Ramos (cell line): Measurements from ENCODE around the gene HTT.

Source experiments
- in situ Hi-C: fragments of 300-500 bp; cut with MboI; formaldehyde crosslinking; loops from one replicate; pipeline ENCODE4 v1.14.3; 2022; ENCODE audit warnings: low sequenced_read_pairs; ENCODE audit not compliant: unreplicated experiment

Gene HTT

DNA sequence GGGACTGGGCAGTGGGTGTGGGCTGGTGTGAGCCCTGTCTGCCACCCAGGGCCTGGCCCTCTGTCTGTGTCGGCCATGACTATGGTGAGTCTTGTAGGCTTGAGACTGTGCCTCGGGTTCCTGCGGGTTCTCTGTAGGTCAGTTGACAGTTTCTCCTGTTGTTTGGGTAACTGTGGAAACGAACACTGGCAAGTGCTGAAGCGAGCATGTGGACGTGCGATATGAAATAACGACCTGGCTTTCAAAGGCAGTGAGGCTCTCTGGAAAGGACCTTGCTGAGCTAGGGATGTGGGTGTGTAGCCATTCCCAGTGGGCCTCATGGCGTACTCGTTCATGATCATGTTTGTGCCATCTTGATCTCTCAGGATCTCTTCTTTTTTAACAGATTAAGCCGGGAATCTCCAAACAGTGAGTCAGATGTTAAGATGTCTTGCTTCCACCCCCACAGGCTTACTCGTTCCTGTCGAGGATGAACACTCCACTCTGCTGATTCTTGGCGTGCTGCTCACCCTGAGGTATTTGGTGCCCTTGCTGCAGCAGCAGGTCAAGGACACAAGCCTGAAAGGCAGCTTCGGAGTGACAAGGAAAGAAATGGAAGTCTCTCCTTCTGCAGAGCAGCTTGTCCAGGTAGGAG lies 41.3 kb downstream of the HTT start:
- in situ Hi-C loops, result no loop called here

DNA sequence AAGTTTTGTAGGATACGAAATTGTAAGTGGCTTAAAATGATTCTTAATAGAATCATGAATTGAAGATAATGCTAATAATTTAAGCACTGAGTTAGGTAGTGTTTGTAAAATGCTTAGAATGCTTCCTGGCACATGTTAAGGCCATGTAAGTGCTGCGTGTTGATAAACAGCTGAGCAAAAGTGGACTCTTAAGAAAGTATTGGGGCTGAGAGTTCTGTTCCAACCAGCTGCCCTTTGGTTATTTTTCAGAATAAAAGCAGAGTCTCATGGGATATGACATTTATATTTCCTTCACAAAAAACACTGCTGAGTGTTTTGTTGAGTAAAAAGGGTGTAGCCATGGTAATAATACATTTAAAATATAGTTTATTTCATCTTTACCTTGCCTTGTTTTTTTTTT lies 42.5 kb downstream of the HTT start:
- in situ Hi-C loops, result no loop called here

DNA sequence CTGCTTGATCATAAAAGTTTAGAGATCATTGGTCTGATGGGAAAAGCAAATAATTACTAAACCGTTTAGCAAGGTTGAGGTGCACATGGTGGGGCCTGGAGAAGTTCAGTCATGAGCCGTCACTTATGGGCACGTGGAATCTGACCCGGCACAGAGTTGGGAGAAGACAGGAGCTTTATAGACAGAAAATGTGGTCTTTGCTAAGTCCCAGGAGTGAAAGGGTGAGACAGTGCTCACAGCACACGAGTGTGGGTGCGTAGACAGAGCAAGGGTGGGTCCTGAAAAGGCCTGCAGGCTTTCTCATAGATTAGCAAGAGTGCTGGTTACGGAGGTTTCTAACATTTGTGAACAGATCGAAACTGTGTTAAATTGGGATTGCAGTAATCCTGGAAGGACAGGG lies 43.8 kb downstream of the HTT start:
- in situ Hi-C loops, result no loop called here

GRCh38 chr4:3119464-3119863 lies 45.0 kb downstream of the HTT start:
- in situ Hi-C loops, result no loop called here

GRCh38 chr4:3121110-3121509 lies 46.6 kb downstream of the HTT start:
- in situ Hi-C loops, result no loop called here

- in situ Hi-C loops, result no loop called here
Measured at GRCh38 chr4:3121596-3121995, 47.1 kb downstream of the HTT start.

- in situ Hi-C loops, result no loop called here
Measured at GRCh38 chr4:3122081-3122563, 47.6 kb downstream of the HTT start.

DNA sequence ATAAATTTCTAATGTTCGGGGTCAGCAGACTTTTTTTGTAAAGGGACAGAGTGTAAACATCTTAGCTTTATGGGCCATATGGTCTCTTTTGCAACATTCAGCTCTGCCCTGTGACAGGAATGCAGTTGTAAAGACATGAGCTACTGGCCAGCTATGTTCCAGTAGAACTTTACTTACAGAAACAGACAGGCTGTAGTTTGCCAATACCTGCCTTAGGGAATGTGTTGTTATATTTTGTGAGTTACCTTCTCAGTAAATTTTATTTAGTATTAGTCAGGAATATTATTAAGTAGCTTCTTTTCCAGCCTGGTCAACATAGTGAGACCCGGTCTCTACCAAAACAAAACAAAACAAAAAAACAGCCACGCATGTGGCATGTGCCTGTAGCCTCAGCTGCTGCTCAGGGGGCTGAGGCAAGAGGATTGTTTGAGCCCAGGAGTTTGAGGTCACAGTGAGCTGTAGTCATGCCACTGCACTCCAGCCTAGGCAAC lies 48.7 kb downstream of the HTT start:
- in situ Hi-C loops, result no loop called here

DNA sequence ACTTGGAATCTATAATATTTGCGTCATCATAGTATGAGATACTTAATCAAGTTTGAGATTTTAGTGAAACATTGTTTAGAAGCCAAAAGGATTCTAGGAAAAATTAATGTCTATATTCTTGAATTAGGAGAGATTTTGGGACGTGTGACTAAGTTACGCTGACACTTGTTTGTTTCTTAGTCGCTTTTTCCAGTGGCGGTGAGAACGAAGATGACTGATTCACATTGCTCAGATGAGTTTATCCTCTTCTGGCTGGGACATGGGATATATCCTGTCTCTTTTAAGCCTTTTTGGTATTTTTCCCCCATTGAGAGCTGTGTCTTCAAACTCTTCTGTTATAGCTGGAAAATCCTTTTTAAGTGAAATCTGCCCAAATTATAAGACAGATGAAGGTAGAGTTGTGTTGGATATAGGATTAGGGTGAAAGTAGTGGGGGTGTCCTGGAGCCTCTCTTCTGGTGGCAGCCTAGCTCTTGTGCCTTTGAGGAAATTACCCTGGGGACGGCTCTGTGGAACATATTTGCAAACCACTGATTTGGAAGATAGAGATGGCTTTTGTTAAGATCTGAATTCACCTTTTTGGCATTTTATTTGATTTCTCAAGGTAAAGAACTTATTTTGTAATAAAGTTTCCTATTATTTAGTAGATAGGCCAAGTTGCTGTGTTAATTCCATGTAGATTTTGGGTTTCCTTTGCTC lies 49.7 kb downstream of the HTT start:
- in situ Hi-C loops, result no loop called here

GRCh38 chr4:3127112-3127511 lies 52.6 kb downstream of the HTT start:
- in situ Hi-C loops, result no loop called here

DNA sequence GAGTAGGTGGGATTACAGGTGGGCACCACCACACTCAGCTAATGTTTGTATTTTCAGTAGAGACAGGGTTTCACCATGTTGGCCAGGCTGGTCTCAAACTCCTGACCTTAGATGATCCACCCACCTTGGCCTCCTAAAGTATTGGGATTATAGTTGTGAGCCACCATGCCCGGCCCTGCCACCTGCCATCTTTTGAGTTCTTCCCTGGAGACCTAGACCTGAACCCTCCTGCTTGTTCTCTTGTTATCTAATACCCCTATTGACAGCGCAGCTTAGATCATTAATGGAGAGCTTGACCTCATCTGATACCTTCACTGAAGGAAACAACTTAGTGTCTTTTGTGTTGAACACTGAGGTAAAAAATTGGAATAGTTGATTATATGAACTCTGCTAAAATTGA lies 53.6 kb downstream of the HTT start:
- in situ Hi-C loops, result no loop called here

- in situ Hi-C loops, result no loop called here
Measured at GRCh38 chr4:3128976-3129375, 54.5 kb downstream of the HTT start.

DNA sequence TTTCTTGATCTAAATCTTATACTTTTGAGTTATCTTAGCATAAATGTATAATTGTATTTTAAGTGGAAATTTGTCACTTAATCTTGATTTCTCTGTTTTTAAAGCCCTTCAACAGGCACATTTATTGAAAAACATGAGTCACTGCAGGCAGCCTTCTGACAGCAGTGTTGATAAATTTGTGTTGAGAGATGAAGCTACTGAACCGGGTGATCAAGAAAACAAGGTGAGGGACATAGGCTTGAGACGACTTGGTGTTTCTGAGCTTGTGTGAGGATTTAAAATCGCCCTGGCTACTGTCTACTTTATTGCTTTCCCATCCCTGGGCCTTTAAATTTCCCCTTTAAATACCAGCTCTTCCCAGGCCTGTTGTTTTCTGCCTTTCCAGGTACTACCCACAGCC lies 55.7 kb downstream of the HTT start:
- in situ Hi-C loops, result no loop called here

DNA sequence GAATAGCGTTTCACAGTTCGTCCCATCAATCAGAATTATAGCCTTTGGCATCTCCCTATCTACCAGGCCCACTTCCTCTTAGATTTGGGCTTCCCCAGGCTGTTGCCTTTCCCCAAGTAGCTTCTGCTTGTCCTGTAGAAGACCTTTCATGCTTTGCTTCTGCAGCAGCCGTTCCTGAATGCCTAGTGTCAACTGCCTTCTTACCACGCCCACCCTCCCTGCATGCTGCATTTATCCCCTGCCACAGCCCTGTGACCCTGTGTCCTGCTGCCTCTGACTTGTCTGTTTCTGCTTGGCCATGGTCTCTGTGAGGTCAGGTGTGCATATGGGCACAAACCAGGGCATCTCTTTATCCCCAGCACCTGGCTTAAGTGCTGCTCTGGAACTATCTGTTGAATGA lies 56.3 kb downstream of the HTT start:
- in situ Hi-C loops, result no loop called here

DNA sequence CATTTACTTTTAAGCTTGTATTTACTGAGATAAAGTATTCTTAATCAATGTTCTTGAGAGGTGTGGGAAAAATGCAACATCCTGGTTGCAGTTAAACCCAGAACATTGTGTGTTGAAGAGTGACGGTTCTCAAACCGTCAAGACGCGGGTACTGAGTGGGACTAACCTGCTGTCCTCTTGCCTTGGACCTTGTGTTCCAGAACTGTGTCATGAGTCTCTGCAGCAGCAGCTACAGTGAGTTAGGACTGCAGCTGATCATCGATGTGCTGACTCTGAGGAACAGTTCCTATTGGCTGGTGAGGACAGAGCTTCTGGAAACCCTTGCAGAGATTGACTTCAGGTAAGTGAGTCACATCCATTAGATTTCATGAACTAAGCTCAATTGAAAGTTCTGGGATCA lies 59.7 kb downstream of the HTT start:
- in situ Hi-C loops, result no loop called here

DNA sequence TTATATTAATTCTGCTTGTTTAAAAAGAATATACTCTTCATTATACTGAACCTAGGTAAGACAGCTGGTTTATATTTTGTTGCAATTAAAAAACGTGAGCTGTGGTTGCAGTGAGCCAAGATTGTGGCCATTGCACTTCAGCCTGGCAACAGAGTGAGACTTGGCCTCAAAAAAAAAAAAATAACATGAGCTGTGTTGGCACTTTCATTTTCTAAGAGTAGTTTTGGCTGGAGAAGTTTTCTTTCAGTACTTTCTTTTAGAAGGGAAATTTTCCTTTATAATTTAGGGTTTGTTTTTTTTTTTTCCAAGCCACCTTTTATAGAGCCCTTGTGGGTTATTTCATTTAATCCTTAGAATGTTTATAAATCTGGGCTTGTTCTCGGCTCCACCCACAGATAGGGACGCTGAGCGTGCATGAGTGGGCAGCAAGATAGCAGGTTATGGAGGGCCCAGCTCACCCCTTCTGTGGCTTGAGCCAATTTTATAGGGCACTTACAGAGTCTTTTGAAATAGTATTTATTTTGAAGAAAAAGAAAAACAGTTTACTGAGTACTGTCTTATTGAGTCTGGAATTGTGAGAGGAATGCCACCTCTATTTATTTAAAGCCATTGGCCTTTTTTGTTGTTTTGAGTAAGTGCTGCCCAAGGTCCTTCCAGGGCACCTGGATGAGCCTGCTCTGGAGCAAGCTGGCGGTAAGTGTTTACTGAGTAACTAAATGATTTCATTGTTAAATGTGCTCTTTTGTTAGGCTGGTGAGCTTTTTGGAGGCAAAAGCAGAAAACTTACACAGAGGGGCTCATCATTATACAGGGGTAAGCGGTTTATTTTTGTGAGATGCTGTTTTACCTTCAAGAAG lies 60.9 kb downstream of the HTT start:
- in situ Hi-C loops, result no loop called here

- in situ Hi-C loops, result no loop called here
Measured at GRCh38 chr4:3136454-3136853, 62.0 kb downstream of the HTT start.

- in situ Hi-C loops, result no loop called here
Measured at GRCh38 chr4:3137908-3138307, 63.4 kb downstream of the HTT start.

DNA sequence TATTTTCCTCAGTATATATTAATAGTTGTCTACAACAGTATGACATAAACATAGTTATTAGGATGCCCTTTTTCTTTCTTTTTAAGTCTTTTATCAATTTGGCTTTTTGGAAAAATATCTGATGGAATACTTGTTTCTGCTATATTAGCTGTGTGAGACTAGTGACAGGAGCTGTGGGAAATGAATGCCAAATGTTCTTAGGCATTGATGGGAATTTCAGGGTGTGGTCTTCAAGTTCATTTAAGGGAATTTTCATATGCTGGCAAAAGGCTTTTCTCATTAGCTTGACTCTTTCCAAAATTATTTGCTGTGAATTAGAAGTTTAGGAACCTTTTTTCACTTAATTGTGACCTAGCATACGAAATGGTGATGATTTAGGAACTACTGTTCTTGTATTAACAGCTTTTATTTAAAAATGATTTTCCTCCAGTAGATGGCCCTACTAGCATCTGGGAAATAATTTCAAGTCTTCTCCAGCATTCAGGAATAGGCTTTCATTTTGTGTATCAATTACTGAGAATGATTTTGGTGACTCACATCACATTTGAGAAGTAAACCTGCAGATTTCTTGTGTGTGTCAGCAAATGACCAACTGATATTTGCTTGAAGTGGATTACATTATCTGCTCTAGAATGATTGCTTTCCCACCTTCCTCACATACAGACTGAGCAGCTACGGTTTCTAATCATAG lies 70.9 kb downstream of the HTT start:
- in situ Hi-C loops, result no loop called here

DNA sequence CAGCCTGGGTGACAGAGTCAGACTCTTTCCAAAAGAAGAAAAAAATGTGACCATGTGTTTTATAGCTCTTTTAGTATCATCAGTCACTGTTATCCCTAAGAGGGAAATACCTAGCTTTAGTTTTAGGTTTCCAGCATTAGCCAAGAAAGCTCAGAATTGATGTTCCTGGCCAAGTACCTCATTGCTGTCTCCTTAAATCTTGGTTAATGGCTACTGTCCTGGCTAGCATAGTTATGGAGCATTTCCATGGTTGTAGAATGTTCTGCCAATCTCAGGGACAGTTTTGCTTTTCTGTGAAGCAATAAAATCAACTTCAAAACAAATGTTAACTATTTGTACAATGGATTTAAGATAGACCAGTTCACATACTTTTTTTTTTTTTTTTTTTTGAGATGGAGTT lies 74.4 kb downstream of the HTT start:
- in situ Hi-C loops, result no loop called here
